Measurements from ENCODE around the gene NFIL3.

The NFIL3 gene

GRCh38 chr9:91433180-91433579 is 9.5 kb upstream of the NFIL3 start:
- DNase-seq: no peak
- no CpG with 5 or more reads among the region's 2 CpGs for WGBS (ENCODE audit: extremely low coverage, insufficient coverage, low lambda C conversion rate)

DNA sequence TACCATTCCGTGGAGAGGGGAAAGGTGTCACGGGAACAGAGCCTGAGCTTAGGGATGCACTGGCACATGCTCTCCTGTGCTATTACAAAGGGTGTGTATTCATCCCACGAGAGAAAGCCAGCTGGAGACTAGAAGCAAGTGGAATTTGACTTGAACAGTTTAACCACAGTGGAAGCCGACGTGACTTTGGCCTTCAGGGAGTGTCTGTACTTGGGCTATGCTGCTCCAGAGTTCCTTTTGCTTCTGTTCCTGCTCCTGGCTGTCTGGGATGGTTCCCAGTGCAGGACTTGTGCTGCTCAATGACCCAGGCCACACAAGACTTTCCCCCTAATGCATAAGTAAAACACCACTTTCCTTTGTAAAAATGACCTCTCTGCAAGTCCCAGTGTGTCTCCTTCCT is 7.9 kb upstream of the NFIL3 start:
- no peak overlapping the region for H3K4me2 ChIP-seq (ENCODE audit: low read length)
- no peak overlapping the region for H3K9ac ChIP-seq (ENCODE audit: low read length)
- H3K4me1 ChIP-seq (ENCODE audit: control insufficient read depth, low read depth, low read length): no peaks in the 10 kb centered on the region
- no peak overlapping the region for H3K4me3 ChIP-seq (ENCODE audit: low read length)
- no peak for DNase-seq
- no peaks in the 10 kb centered on the region for H3K27me3 ChIP-seq (ENCODE audit: insufficient read depth, low read length, poor library complexity)
- no CpG with 5 or more reads among the region's 5 CpGs for WGBS (ENCODE audit: extremely low coverage, insufficient coverage, low lambda C conversion rate)
- H3K18ac ChIP-seq (ENCODE audit: low read length): no peak overlapping the region
- no peak overlapping the region for H2AK5ac ChIP-seq (ENCODE audit: low read length)
- no peak overlapping the region for H4K8ac ChIP-seq (ENCODE audit: low read depth, low read length)
- no peak overlapping the region for H3K56ac ChIP-seq (ENCODE audit: low read length)
- H3K27ac ChIP-seq (ENCODE audit: low read depth, low read length): no peak overlapping the region
- H3K23ac ChIP-seq (ENCODE audit: low read length): no peak overlapping the region
- H3K79me1 ChIP-seq (ENCODE audit: low read length): no peaks in the 10 kb centered on the region
- H2BK120ac ChIP-seq (ENCODE audit: low read depth, low read length): no peak overlapping the region
- H3K79me2 ChIP-seq (ENCODE audit: control insufficient read depth, insufficient read depth, low read length): no peaks in the 10 kb centered on the region
- no peaks in the 10 kb centered on the region for H3K36me3 ChIP-seq (ENCODE audit: control insufficient read depth, insufficient read depth, low read length)
- H2BK5ac ChIP-seq (ENCODE audit: low read length): no peak overlapping the region
- H2BK15ac ChIP-seq (replicated peaks; ENCODE audit: low read depth): no peak overlapping the region
- H4K5ac ChIP-seq (ENCODE audit: low read length): no peak overlapping the region
- H3K4ac ChIP-seq (ENCODE audit: low read depth, low read length): no peak overlapping the region

More at GRCh38 chr9:91433180-91433579, 9.5 kb upstream of the NFIL3 start:
- no peak overlapping the region for H4K5ac ChIP-seq (ENCODE audit: low read length)
- no peak overlapping the region for H3K27ac ChIP-seq (ENCODE audit: low read depth, low read length)
- H3K23ac ChIP-seq (ENCODE audit: low read length): no peak overlapping the region
- H3K79me1 ChIP-seq (ENCODE audit: low read length): no peaks in the 10 kb centered on the region
- H2AK5ac ChIP-seq (ENCODE audit: low read length): no peak overlapping the region
- H3K56ac ChIP-seq (ENCODE audit: low read length): no peak overlapping the region
- no peaks in the 10 kb centered on the region for H3K27me3 ChIP-seq (ENCODE audit: insufficient read depth, low read length, poor library complexity)
- H3K36me3 ChIP-seq (ENCODE audit: control insufficient read depth, insufficient read depth, low read length): no peaks in the 10 kb centered on the region
- H3K4me2 ChIP-seq (ENCODE audit: low read length): no peak overlapping the region
- no peak overlapping the region for H3K4ac ChIP-seq (ENCODE audit: low read depth, low read length)
- no peak overlapping the region for H3K18ac ChIP-seq (ENCODE audit: low read length)
- H2BK15ac ChIP-seq (replicated peaks; ENCODE audit: low read depth): no peak overlapping the region
- no peak overlapping the region for H3K4me3 ChIP-seq (ENCODE audit: low read length)
- H2BK120ac ChIP-seq (ENCODE audit: low read depth, low read length): no peak overlapping the region
- H3K9ac ChIP-seq (ENCODE audit: low read length): no peak overlapping the region
- no peaks in the 10 kb centered on the region for H3K79me2 ChIP-seq (ENCODE audit: control insufficient read depth, insufficient read depth, low read length)
- no peaks in the 10 kb centered on the region for H3K4me1 ChIP-seq (ENCODE audit: control insufficient read depth, low read depth, low read length)
- H2BK5ac ChIP-seq (ENCODE audit: low read length): no peak overlapping the region
- no peak overlapping the region for H4K8ac ChIP-seq (ENCODE audit: low read depth, low read length)

- no peak overlapping the region for H3K9ac ChIP-seq (ENCODE audit: low read length)
- peaks cover 3% of the 10 kb centered on the region for H3K4me1 ChIP-seq (ENCODE audit: control insufficient read depth, low read depth, low read length)
- H3K36me3 ChIP-seq (ENCODE audit: control insufficient read depth, insufficient read depth, low read length): no peaks in the 10 kb centered on the region
- no CpG with 5 or more reads among the region's 8 CpGs for WGBS (ENCODE audit: extremely low coverage, insufficient coverage, low lambda C conversion rate)
- no peak overlapping the region for H3K23ac ChIP-seq (ENCODE audit: low read length)
- H2BK5ac ChIP-seq (ENCODE audit: low read length): no peak overlapping the region
- no peak overlapping the region for H2AK5ac ChIP-seq (ENCODE audit: low read length)
- H3K4me3 ChIP-seq (ENCODE audit: low read length): no peak overlapping the region
- H3K4ac ChIP-seq (ENCODE audit: low read depth, low read length): no peak overlapping the region
- no peaks in the 10 kb centered on the region for H3K79me2 ChIP-seq (ENCODE audit: control insufficient read depth, insufficient read depth, low read length)
- H3K27me3 ChIP-seq (ENCODE audit: insufficient read depth, low read length, poor library complexity): no peaks in the 10 kb centered on the region
- no peak overlapping the region for H2BK120ac ChIP-seq (ENCODE audit: low read depth, low read length)
- DNase-seq: no peak
- H3K18ac ChIP-seq (ENCODE audit: low read length): no peak overlapping the region
- H3K79me1 ChIP-seq (ENCODE audit: low read length): no peaks in the 10 kb centered on the region
- H3K56ac ChIP-seq (ENCODE audit: low read length): no peak overlapping the region
- no peak overlapping the region for H3K4me2 ChIP-seq (ENCODE audit: low read length)
- no peak overlapping the region for H4K5ac ChIP-seq (ENCODE audit: low read length)
- no peak overlapping the region for H2BK15ac ChIP-seq (replicated peaks; ENCODE audit: low read depth)
- no peak overlapping the region for H4K8ac ChIP-seq (ENCODE audit: low read depth, low read length)
- no peak overlapping the region for H3K27ac ChIP-seq (ENCODE audit: low read depth, low read length)
Observed at GRCh38 chr9:91429501-91429900, 5.9 kb upstream of the NFIL3 start.

DNA sequence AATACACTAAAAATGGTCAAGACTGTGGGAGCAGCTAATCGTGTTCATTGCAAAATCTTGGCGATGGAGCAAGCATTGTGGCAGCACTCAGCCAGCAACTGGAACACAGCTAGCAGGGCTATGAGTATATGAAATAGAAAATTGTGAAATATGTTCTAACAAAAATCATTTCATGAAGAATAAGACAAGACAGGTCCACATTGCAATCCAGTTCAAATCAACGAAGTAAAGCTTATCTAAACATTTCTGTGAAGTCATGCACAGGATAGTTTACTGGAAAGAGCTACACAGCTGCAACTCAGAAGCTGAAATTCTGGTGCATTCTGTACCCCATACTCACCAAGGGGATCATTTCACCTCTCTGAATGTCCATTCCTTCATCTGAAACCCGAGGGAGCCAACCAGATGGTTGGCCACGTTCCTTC is 5.3 kb upstream of the NFIL3 start:
- Histone ChIP-seq H3K56ac (ENCODE audit: low read length) (no peak overlapping the region), H4K5ac (ENCODE audit: low read length) (no peak overlapping the region), H3K4me2 (ENCODE audit: low read length) (no peak overlapping the region), H2AK5ac (ENCODE audit: low read length) (no peak overlapping the region), H2BK5ac (ENCODE audit: low read length) (no peak overlapping the region), H3K79me2 (ENCODE audit: control insufficient read depth, insufficient read depth, low read length) (no peaks in the 10 kb centered on the region), H3K27ac (ENCODE audit: low read depth, low read length) (no peak overlapping the region), H3K9ac (ENCODE audit: low read length) (no peak overlapping the region), H3K27me3 (ENCODE audit: insufficient read depth, low read length, poor library complexity) (no peaks in the 10 kb centered on the region), H3K4me3 (ENCODE audit: low read length) (no peak overlapping the region), H3K36me3 (ENCODE audit: control insufficient read depth, insufficient read depth, low read length) (no peaks in the 10 kb centered on the region), H3K18ac (ENCODE audit: low read length) (no peak overlapping the region), H4K8ac (ENCODE audit: low read depth, low read length) (no peak overlapping the region), H3K79me1 (ENCODE audit: low read length) (no peaks in the 10 kb centered on the region), H2BK120ac (ENCODE audit: low read depth, low read length) (no peak overlapping the region), H3K23ac (ENCODE audit: low read length) (no peak overlapping the region), H3K4me1 (ENCODE audit: control insufficient read depth, low read depth, low read length) (peaks cover 3% of the 10 kb centered on the region), H3K4ac (ENCODE audit: low read depth, low read length) (no peak overlapping the region), H2BK15ac (replicated peaks; ENCODE audit: low read depth) (no peak overlapping the region)
- no peak for DNase-seq
- no CpG with 5 or more reads among the region's 5 CpGs for WGBS (ENCODE audit: extremely low coverage, insufficient coverage, low lambda C conversion rate)

DNA sequence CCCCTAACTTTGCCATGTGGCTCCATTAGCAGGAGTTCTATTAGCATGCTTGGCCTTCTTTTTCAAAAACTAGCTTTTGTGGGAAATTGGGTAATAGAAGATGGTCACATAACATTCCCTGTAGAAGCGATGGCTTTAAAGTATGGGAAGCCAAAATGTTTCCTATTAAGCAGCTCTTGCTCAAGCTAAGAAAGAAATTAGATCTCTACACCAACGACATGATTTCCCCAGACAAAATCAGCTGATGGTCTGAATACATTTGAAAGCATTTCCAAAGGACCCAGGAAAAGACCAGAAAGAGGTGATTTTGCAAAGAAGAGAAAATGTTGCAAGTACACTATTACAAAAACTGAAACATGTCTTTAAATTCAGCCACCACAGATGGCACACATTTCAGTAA is 4.8 kb upstream of the NFIL3 start:
- H3K4me3 ChIP-seq (ENCODE audit: low read length): no peak overlapping the region

DNA sequence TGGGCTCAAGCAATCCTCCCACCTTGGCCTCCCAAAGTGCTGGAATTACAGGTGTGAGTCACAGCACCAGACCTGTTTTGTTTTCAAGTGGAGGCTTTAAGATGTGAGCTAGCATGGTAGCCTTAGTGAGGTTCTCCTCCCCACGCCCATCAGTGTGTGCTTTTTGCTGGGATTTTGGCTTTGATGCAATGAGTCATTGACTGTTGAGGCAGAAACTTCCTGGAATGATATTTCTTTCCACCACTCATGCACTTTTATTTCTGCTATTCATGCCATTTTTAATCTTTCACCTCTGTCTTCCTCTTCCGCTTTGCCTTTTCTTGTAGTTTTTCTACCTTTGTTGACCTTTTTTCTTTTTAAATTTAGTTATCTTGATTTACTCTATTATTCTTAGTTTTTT is 4.2 kb upstream of the NFIL3 start:
- no peak overlapping the region for H3K4me3 ChIP-seq (ENCODE audit: low read length)

More for the DNA sequence above, 4.8 kb upstream of the NFIL3 start:
- no peak overlapping the region for H4K8ac ChIP-seq (ENCODE audit: low read depth, low read length)
- H3K4ac ChIP-seq (ENCODE audit: low read depth, low read length): no peak overlapping the region
- no peak for DNase-seq
- H2AK5ac ChIP-seq (ENCODE audit: low read length): no peak overlapping the region
- no peak overlapping the region for H3K18ac ChIP-seq (ENCODE audit: low read length)
- H3K23ac ChIP-seq (ENCODE audit: low read length): no peak overlapping the region
- no peaks in the 10 kb centered on the region for H3K79me2 ChIP-seq (ENCODE audit: control insufficient read depth, insufficient read depth, low read length)
- no peak overlapping the region for H3K4me2 ChIP-seq (ENCODE audit: low read length)
- no CpG with 5 or more reads among the region's 2 CpGs for WGBS (ENCODE audit: extremely low coverage, insufficient coverage, low lambda C conversion rate)
- no peak overlapping the region for H2BK120ac ChIP-seq (ENCODE audit: low read depth, low read length)
- H2BK5ac ChIP-seq (ENCODE audit: low read length): no peak overlapping the region
- H3K9ac ChIP-seq (ENCODE audit: low read length): no peak overlapping the region
- no peaks in the 10 kb centered on the region for H3K79me1 ChIP-seq (ENCODE audit: low read length)
- H3K4me1 ChIP-seq (ENCODE audit: control insufficient read depth, low read depth, low read length): peaks cover 3% of the 10 kb centered on the region
- no peak overlapping the region for H3K27ac ChIP-seq (ENCODE audit: low read depth, low read length)
- no peak overlapping the region for H4K5ac ChIP-seq (ENCODE audit: low read length)
- H3K36me3 ChIP-seq (ENCODE audit: control insufficient read depth, insufficient read depth, low read length): no peaks in the 10 kb centered on the region
- H3K27me3 ChIP-seq (ENCODE audit: insufficient read depth, low read length, poor library complexity): no peaks in the 10 kb centered on the region
- no peak overlapping the region for H3K56ac ChIP-seq (ENCODE audit: low read length)
- H2BK15ac ChIP-seq (replicated peaks; ENCODE audit: low read depth): no peak overlapping the region

More for the DNA sequence above, 4.2 kb upstream of the NFIL3 start:
- Histone ChIP-seq H2AK5ac (ENCODE audit: low read length) (no peak overlapping the region), H3K56ac (ENCODE audit: low read length) (no peak overlapping the region), H4K8ac (ENCODE audit: low read depth, low read length) (no peak overlapping the region), H3K4me2 (ENCODE audit: low read length) (no peak overlapping the region), H3K79me1 (ENCODE audit: low read length) (peaks cover under 1% of the 10 kb centered on the region), H3K4me1 (ENCODE audit: control insufficient read depth, low read depth, low read length) (peaks cover 3% of the 10 kb centered on the region), H4K5ac (ENCODE audit: low read length) (no peak overlapping the region), H3K27me3 (ENCODE audit: insufficient read depth, low read length, poor library complexity) (no peaks in the 10 kb centered on the region), H2BK120ac (ENCODE audit: low read depth, low read length) (no peak overlapping the region), H2BK15ac (replicated peaks; ENCODE audit: low read depth) (no peak overlapping the region), H2BK5ac (ENCODE audit: low read length) (no peak overlapping the region), H3K18ac (ENCODE audit: low read length) (no peak overlapping the region), H3K9ac (ENCODE audit: low read length) (no peak overlapping the region), H3K27ac (ENCODE audit: low read depth, low read length) (no peak overlapping the region), H3K36me3 (ENCODE audit: control insufficient read depth, insufficient read depth, low read length) (no peaks in the 10 kb centered on the region), H3K23ac (ENCODE audit: low read length) (no peak overlapping the region), H3K79me2 (ENCODE audit: control insufficient read depth, insufficient read depth, low read length) (peaks cover 2% of the 10 kb centered on the region), H3K4ac (ENCODE audit: low read depth, low read length) (no peak overlapping the region)
- WGBS (ENCODE audit: extremely low coverage, insufficient coverage, low lambda C conversion rate): no CpG with 5 or more reads among the region's 2 CpGs
- no peak for DNase-seq
